HG02852 (cell line): ENCODE results near the gene HACD4.

ENCODE experiments used
- ATAC-seq: cut with Tn5 transposase; IDR thresholded peaks from one replicate; pipeline ENCODE4 v1.9.1; 2021; ENCODE audit warnings: mild to moderate bottlenecking, moderate library complexity; ENCODE audit not compliant: unreplicated experiment

Gene HACD4, protein sequence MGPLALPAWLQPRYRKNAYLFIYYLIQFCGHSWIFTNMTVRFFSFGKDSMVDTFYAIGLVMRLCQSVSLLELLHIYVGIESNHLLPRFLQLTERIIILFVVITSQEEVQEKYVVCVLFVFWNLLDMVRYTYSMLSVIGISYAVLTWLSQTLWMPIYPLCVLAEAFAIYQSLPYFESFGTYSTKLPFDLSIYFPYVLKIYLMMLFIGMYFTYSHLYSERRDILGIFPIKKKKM

DNA sequence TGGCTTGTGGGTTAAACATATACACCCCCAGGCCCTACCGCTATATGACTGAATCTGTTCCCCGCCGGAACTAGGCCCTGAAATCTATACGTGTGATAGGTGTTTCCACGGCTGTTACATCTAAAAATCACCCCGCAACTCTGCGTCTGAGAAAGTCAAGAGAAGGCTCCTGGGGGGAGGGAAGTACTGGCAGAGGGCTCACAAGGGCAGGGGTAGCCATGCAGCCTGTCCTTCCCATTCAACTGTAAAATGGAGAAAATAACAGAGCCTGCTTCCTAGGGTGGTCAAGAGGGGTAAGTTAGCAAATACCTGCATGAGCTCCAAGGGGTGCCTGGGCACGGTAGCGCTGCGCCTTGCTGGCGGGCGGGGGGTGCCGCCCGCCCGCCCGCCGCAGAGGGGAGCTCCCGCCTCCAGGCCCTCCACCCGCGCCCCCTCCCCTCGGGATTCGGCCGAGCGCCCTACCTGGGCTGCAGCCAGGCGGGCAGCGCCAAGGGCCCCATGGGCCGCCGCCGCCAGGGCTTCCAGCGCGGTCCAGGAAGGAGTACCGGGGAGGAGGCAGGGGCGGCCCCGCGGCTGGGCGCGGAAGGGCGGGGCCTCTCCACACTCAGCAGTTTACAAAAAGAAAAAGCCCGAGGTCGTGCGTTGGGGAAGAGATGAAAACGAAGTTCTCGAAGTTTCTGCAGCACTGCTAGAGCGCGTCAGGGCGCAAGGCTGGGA is at the start of gene HACD4:
Gene HACD4, minus strand, starts transcription at position 550 of the 717 bp plus-strand sequence. Its CDS starts 50 bp downstream, at position 500.
- peak; percentile 79 for ATAC-seq

DNA sequence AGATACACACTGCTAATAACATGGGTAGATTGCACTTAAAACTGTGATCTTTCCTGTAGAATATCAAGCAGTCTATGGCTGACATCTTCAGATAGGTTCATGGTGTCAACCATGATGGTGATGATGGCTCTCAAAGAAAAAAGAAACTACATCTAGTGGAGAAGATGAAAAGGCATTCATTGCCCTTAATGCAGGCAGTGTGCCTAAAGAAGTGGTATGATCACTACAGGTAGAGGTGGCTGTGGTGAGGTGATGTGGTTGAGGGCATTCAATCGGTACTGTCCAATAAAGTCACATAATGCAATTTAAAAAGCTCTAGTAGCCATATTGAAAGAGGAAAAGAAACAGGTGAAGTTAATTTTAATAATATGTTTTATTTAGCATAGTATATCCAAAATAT is 49.4 kb upstream of the HACD4 start:
- no peak for ATAC-seq

DNA sequence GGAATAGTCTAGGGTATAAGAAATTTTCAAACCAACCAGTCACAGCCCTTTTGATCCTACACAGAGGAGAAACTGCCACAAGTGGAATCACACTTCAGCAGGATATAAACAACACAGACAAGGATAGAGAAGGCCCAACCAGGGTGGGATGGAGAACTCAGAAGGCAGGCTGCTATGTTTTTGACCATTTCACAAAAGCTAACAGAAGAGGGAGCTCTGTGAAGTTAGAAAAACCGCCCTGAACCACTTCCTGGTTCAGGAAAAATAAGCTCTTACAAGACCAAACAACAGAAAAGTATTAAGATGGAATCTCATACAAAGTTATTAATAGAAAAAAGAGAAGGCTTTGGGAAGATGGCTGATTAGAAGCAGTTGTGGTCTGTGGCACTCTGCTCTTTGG is 47.3 kb upstream of the HACD4 start:
- no peak for ATAC-seq

DNA sequence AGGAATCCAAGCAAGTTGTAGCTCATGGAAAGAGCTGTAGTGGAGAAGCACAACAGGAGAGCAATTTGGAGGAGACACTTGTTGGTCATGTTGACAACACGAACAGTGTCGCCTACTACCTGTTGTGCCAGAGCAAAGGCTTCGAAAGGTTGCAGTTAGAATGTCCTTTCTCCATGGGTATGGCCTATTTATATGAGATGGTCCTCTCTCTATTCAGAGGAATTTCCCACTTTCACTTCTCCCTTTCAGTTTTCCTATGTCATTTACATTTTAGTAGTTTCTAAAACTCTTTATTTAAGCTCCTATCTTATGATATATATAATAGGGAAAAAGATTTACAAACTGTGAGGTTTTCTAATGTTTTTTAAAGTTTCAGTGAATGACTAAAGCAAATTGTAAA is 46.3 kb upstream of the HACD4 start, which contains the start of gene IFNB1:
Gene IFNB1, minus strand, starts transcription at position 162 of the 400 bp plus-strand sequence. Its CDS starts 73 bp downstream, at position 89.
- ATAC-seq: no peak

DNA sequence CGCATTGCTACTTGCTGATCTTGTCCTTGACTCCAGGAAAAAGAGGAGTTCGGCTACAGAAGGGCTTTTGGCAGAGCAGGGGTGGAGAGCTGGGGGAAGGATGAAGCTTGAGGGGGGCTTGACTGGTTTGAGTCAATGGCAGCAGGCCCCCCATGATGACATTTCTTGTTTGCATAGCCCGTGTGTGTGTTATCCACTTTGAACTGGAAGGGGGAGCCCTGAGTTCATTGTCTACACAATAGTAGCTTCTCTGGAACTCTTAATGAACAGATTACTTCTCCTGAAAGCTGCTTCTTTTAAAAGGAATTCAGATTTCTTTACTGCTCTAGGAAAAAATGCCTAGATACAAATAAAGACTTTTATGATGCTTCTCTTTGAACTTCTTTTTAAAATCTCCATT is 44.0 kb upstream of the HACD4 start:
- no peak for ATAC-seq

DNA sequence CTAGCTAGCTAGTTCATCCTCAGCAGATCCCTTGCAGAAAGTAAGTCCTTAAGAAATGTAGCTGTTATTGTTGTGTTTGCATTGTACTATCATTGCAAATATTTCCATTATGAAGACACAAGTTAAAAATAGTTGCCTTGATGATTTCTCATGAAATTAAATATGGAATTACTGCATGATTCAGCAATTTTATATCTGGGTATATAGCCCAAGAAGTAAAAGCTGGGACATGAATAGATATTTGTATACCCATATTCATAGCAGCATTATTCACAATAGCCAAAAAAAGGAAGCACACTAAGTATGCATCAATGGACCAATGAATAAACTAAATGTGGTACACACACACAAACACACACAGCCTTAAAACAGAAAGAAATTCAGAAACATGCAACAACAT is 39.5 kb upstream of the HACD4 start:
- no peak for ATAC-seq

DNA sequence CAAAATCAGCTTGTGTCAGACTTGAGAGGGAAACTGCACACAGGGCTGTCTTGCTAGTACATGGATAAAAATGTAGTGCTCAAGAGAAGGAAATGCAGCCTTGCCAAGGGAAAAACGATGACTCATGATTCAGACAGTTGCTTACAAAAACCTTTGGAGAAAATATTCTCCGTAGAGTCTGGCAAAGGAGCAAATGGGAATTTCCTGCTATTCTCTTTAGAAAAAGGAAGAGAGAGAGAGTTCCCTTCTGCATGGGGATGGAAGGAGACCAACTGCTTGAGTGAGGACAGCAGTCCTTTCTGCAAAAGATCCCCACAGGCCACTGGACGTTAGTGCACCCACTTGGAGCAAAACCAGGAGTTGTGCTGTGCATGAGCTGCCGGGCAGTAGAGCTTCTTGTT is 38.7 kb upstream of the HACD4 start:
- no peak for ATAC-seq

DNA sequence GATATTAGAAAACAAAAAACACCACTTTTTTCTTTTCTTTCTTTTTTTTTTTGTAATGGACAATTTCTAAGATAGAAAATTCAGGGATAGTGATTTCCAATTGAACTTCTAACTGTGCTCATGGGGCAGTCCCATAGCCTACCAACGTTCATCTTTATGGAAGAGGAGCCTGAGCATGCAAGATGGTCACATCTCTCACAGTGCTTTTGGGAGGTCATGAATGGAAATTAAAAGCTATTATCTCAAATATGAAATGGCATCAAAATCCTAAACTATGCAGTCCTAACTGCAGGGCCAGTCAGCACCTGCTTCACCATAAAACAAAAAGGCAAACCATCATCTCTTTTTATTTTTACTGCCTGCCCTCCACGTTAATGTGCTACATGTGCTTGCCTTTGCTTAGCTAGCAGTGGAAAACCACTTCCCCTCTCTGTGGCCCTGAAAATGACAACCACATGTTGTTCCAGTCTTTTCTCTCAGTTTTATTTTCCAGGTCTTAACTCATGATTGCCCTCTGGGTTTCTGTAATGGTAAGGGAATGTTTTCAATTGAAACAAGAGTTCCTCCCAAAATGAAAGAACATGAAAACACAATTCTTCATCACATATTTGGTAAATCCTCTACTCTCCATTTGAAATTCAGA is 29.6 kb upstream of the HACD4 start:
- ATAC-seq: no peak

DNA sequence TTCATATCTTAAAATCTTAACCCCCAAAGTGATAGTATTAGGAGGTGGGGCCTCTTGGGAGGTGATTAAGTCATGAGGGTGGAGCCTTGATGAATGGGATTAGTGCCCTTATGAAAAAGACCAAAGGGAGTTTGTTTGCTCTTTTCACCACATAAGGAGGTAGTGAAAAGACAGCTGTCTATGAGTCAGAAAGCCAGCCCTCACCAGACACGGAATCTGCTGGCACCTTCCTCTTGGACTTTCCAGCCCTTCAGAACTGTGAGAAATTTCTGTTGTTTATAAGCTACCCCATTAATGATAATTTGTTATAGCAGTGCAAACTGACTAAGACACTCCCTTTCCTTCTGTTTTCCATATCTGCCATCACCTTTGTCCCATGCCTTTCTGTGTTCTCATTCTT is 25.5 kb upstream of the HACD4 start:
- ATAC-seq: no peak

DNA sequence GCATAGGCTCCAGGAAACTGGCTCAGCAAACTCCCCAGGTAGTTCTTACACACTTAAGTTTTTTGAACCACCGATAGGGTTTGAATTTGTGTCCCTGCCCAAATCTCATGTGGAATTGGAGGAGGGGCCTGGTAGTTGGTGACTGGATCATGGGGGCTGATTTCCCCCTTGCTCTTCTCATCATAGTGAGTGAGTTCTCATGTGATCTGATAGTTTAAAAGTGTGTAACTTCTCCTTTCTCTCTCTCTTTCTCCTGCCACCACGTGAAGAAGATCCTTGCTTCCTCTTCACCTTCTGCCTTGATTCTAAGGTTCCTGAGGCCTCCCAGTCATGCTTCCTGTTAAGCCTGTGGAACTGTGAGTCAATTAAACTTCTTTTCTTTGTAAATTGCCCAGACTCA is 22.4 kb upstream of the HACD4 start:
- ATAC-seq: no peak

DNA sequence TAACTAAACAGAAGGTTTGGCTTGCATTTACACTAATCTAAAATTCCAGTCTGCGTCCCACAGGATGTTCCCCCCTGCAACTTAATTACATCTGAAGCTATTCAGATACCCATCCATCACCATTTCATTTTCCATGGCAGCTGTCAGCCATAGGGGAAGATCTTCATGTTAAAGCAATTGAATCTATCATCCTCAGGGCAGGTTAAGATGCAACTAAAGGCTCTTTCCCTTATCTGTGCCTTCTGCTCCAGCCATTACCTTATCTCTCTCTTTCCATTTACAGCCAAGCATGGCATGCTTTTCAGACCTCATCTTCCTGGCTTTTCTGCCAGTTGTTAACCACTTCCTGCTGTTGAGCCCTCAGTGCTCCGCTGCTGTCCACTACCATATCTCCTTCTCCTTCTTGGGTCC is 15.8 kb upstream of the HACD4 start:
- ATAC-seq: no peak

DNA sequence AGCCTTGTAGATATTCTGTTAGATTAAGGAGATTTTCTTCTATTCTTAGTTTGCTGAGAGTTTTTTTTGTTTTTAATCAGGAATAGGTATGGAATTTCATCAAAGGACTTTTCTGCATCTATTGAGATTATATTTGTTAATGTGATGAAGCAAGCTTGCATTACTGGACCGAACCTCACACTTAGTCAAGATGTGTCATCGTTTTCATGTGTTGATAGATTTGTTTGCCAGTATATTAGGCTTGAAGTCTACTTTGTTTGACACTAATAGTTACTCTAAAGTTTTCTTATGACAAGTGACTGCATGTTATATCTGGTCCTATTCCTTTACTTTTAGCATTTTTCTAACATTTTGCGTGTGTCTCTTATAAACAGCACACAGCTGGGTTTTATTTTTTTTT is 12.4 kb upstream of the HACD4 start:
- ATAC-seq: no peak

DNA sequence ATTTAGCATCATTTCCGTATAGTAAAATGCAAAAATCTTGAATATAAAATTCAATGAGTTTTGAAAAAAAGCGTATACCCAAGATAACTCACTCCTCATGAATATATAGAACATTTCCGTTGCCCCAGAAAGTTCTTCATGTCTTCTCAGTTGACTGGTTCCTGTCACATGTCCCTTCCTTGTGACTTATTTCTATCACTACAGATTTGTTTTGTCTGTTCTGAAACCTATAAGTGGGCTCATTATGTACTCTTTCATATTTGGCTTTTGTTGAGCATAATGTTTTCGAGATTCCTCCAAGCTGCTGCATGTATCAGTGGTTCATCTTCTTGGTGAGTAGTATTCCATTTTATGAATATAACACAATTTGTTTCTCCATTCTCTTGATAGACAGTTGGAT is 11.0 kb upstream of the HACD4 start:
- ATAC-seq: no peak

DNA sequence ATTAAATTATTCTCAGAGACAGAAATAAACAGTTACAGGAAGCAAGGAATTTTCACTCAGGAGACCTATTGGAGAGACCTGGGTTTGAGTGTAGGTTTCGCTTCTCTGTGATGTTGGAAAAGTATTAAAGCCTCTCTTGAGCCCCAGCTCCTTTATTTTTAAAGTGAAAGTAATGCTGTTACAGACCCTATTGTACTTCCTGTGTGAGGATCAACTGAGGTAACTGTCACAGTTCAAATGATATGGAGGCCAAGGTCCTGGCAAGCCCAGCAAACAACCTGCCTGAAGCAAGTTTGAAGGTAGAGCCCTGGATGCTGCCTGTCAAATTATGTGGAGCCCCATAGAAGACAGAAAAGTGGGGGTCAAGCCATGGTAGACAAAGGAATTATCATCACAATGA is 7.9 kb upstream of the HACD4 start:
- ATAC-seq: no peak

DNA sequence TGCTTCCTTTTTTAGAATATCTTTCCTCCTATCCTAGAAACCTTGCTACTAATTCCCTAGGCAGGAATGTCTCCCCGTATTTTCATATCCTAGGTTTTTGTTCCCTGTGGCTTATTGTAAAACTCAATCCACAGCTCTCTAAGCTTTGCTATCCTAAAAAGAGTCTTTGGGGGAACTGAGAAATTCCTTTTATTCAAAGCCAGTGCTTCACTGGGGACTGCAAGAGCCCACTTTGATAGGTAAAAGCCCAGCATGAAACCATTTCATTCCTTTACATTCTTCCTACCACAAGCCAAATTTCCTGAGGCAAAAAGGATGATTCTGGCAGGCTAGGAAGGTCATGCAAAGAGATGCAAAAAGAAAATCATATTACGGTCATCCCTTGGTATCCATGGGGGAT is 5.8 kb upstream of the HACD4 start:
- ATAC-seq: no peak

DNA sequence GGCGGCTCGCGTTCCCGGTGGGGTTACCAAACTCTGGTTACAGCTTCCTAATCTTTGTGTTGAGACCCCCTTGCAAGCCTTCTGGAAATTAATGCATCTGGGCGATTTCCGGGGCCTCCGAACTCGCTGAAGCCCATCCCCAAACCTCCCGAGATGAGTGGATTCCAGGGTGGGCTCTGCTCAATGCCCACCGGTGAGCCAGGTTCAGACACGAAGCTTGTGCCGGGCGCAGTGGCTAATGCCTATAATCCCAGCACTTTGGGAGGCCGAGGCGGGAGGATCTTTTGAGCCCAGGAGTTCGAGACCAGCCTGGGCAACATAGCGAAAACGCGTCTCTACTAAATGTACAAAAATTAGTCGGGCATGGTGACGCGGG is 356 bp upstream of the HACD4 start:
- ATAC-seq: no peak

DNA sequence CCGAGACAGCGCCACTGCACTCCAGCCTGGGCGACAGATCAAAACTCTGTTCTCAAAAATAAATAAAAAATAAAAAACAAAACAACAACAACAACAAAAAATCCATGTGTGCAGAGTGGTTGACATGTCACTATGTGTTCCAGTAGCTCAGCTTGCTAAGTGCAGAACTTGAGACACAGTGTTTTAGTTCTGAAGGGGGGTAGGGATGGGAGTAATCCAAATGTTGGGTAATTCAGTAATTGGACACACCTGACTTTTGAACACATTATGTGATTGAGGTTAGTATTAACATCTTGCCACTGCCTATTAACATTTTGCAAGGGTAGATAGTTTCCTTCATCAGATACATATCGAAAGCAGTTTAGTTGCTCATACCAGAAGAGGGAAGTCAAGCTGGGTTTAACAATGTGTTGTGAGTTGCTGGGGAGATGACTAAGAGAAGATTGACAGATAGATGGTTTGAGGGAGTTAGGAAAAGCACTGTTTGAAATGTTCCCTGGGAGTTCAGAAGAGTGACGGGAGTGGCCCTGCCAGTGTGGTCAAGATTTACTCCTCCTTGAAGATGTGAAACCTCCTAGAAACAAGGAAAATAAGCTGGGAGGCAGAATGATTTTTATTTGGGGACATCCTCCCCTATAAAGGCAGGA is 928 bp downstream of the HACD4 start:
- ATAC-seq: peak; percentile 85

DNA sequence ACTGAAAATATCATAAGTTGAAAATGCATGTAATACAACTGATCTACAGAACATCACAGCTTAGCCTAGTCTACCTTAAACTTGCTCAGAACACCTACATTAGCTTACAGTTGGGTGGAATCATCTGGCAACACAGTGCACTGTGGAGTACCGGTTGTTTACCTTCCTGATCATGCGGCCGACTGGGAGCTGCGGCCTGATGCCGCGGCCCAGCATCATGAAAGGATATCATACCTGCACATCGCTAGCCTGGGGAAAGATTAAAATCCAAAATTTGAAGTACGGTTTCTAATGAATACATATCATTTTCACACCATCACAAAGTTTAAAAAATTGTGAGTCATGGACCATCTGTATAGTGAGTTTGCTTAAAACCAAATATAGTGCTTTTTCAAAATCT is 1.8 kb downstream of the HACD4 start:
- no peak for ATAC-seq

DNA sequence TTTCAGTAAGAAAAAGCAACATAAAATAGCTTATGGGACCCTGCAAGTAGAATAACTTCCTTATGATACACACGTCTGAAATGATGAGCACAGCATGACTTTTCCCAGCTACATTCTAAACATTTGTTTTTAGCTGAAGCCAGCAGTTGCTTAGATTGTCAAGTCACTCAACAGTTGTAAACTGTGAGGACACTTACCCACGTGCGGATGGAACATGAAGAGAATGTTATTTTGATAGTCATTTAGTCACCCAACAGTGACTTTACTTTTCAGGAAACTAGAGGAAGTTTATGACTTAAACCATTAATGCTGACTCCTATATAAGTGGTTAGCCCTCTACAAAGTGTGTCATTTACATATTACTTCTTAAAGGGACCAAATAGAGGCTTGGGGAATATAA is 3.0 kb downstream of the HACD4 start:
- ATAC-seq: no peak

DNA sequence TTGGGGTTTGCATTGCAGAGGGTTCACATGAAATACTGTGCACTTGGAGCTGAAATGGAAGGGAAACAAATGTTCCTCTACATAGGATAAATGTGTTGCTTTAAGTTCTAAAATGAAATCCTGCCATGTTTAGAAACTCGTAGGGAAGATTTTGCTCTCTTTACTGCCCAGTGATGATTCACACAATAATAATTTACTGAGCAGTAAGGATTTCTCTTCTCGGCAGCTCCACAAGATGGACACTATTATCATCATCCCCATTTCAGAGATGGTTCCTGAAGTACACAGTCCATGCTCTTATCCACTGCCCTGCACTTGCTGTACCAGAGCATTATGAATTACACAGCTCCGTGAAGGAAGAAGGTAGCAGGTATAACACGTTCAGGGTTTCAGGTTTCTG is 4.1 kb downstream of the HACD4 start:
- ATAC-seq: no peak

DNA sequence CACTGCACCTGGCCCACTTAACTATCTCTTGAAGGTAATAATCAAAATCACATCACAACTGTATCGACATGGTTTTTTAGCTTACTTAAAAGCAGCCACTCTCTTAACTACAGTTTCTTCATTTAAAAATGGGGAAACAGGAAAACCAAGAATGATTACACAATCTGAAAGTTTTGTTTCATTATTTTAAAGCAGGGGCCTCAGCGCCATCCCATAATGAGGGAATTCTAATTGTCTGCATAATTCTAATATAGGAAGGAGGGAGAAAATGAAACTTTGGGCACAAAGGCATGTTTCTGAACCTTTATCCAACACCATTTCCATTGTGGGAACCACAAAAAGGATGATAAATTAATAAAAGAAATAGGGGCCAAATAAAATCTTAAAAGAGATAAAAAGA is 7.6 kb downstream of the HACD4 start:
- ATAC-seq: no peak

DNA sequence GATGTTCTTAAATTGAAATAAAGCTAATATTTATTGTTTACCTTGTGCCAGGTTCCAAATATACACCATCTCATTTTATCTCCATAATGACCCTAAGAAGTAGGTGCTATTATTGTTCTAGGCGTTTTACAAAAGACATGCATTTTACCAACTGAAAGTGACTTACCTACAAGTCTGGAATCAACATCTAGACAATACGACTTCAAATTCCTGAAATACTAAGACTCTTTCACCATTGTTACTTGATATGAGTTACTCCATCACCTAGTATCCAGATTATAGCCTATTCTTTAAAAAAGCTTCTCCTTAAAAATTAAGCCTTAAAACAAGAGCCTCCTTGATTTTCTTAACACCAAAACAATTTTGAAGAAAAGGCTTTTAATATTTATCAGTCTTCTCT is 13.3 kb downstream of the HACD4 start:
- ATAC-seq: no peak
